ENCODE measurements around the gene SERPINA3.

The SERPINA3 gene

DNA sequence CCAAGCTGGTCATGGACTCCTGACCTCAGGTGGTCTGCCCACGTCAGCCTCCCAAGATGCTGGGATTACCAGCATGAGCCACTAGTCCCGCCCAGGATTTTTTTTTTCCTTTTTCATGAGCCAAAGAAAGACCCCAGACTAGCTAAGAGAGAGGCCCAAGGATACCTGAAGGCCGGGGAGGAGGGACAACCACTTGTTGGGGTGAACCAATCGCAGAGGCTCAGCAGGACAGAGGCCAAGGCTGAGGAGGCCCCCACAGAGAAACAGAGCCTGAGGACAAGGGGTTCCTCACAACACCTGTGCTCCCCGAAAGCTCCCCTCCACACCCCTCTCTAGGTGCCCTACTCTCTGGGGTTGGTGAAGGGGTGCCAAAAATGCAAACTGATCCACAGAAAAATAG lies 1.0 kb upstream of the SERPINA3 start:
- no peak for DNase-seq (ENCODE audit: low read depth)
- TF ChIP-seq, protein P1, sequence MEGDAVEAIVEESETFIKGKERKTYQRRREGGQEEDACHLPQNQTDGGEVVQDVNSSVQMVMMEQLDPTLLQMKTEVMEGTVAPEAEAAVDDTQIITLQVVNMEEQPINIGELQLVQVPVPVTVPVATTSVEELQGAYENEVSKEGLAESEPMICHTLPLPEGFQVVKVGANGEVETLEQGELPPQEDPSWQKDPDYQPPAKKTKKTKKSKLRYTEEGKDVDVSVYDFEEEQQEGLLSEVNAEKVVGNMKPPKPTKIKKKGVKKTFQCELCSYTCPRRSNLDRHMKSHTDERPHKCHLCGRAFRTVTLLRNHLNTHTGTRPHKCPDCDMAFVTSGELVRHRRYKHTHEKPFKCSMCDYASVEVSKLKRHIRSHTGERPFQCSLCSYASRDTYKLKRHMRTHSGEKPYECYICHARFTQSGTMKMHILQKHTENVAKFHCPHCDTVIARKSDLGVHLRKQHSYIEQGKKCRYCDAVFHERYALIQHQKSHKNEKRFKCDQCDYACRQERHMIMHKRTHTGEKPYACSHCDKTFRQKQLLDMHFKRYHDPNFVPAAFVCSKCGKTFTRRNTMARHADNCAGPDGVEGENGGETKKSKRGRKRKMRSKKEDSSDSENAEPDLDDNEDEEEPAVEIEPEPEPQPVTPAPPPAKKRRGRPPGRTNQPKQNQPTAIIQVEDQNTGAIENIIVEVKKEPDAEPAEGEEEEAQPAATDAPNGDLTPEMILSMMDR (conservative IDR thresholded peaks at IDR 0.05; ENCODE audit: low read depth, low read length) = no peak
- H3K4me3 ChIP-seq (ENCODE audit: low read depth, low read length) = no peak overlapping the region

DNA sequence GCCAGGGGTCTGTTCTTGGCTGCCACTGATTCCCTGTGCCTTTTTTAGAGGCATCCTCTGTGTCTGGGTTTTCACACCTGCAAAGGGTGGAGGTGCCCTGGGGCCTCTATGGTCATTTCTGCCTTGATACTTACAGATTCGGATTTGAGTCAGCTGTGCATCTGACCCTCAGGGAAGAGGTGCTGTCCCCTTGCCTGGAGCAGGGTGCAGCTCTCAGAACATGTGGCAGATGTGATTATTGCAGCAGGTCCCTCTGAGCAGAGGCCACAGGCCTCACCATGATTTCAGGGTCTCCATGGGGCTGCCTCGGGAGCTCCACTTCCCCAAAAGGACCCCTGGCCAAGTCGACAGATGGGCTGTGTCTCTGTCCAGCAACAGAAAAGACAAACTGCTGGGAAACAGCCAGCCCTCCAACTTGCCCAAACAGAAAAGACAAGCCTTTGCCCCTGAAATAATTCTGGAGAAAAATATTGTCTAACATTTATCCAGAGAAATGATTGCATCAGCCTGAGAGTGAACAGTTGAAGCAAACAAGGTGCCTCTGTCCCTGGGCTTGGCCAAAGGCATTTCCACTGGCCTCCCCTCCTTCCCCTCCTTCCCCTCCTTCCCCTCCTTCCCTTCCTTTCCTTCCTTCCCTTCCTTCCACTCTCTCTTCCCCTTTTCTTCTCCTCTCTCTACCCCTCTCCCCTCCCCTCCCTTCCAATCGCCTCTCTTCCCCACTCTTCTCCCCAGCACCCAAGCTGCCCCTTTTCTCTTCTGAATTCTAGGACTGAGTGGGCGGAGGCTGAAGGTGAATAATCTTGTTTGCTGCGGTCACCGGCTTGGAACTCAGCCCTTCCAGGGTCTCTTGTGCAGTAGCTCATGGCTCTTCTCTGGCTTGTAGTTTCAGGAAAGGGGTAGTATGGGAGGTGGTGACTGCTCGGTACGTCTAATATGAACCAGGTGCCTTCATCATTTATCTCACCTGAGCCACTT lies 676 bp downstream of the SERPINA3 start:
- H3K4me3 ChIP-seq (ENCODE audit: low read depth, low read length) = peak overlapping the region; percentile 4
- peak; percentile 55 for DNase-seq (ENCODE audit: low read depth)
- TF ChIP-seq, protein P1 (conservative IDR thresholded peaks at IDR 0.05; ENCODE audit: low read depth, low read length) = no peak

DNA sequence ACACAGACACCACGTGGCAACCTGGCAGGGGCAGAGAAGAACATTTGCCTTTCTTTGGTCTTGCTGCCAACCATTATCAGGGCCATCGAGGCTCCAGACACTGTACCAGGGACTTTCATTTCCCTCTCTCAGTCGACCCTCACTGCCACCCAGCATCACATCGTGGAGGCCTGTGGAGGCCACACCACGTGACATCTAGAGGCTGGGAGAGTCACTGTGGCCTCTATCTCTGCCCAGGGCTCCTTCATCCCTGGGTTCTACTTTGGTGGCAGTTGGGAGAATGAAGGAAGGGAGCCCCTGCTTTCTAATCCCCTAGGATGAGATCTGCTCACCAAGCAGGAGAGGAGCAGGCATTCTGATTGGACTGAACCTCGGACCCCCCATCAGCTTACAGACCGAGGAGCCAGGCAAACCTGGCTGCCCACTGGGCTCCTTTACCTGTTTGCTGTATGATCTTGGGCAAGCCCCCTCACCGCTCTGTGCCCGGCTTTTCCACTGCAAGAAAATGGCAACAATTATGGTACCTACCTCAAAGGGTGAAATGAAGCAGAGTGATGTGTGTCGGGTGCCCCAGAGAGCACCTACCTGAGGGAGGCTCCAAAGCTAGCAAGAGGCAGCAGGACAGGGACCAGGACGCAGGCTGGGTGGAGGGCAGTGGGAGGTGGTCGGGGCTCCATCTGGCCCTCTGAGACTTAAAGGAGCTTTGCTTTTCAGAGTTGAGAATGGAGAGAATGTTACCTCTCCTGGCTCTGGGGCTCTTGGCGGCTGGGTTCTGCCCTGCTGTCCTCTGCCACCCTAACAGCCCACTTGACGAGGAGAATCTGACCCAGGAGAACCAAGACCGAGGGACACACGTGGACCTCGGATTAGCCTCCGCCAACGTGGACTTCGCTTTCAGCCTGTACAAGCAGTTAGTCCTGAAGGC lies 1.8 kb downstream of the SERPINA3 start:
- no peak for DNase-seq (ENCODE audit: low read depth)
- no peak overlapping the region for H3K4me3 ChIP-seq (ENCODE audit: low read depth, low read length)

DNA sequence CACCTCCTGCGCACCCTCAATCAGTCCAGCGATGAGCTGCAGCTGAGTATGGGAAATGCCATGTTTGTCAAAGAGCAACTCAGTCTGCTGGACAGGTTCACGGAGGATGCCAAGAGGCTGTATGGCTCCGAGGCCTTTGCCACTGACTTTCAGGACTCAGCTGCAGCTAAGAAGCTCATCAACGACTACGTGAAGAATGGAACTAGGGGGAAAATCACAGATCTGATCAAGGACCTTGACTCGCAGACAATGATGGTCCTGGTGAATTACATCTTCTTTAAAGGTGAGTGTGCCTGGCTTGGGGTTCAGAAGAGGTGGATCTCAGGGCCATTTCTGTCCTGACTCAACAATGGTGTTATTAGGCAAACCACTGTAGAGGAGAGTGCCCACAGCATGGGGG lies 2.6 kb downstream of the SERPINA3 start:
- no peak for DNase-seq (ENCODE audit: low read depth)
- no peak overlapping the region for H3K4me3 ChIP-seq (ENCODE audit: low read depth, low read length)
- TF ChIP-seq, protein P1 (conservative IDR thresholded peaks at IDR 0.05; ENCODE audit: low read depth, low read length) = no peak

More for the DNA sequence above, 1.8 kb downstream of the SERPINA3 start:
- TF ChIP-seq, protein P1 (conservative IDR thresholded peaks at IDR 0.05; ENCODE audit: low read depth, low read length) = no peak

DNA sequence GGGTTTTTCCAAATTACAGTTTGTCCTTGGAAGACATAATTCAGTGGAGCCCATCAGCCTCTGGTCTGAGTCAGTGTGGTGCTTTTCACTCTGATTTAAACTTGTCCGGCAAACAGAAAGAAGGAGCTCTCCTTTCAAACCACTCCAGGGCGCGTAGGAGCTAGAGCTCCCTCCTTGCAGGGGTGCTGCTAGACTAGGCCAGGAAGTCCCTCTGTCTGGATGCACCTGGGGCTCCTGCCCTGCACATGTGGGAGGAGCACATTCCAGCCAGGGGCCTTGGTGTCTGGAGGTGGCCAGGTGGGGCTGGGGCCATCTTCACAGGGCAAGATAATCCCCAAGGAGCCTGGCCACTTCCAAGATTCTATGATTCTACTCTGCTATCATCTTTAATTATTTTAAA lies 3.1 kb downstream of the SERPINA3 start:
- DNase-seq (ENCODE audit: low read depth) = no peak
- TF ChIP-seq, protein P1 (conservative IDR thresholded peaks at IDR 0.05; ENCODE audit: low read depth, low read length) = no peak
- no peak overlapping the region for H3K4me3 ChIP-seq (ENCODE audit: low read depth, low read length)

DNA sequence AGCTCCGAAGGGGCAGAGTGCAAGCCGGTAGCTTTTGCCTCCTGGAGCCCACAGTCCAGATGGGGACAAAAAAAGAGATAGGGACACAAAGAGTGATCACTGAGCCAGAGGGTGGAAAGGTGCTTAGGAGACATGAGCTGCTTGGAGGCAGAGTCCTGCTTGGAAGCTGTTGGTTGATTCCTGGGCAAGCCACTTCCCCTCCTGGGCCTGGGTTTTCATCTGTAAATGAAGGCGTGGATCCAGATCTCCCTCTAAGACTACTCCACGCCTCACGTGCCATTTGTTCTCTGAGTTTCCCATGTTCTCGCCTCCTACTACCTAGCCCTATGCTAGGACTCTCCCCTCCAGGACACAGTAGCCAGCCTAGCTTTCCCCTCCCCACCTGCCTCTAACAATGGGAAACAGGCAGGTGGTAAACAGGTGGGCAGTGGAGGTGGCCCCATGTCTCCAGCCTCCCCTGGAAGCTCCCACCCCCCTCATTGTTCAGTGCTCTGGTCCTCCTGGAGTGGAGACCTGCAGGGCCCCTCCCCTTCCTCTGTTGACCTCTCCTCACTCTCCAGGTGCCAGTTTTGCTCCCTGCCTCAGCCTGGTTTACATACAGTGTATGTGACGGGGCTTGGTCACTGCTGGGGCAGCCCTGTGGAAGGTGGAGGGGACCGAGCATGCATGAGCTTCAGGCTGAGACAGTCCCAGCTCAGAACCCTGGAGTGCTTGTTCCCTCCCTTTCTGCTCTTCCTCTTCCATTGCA lies 3.8 kb downstream of the SERPINA3 start:
- no peak for DNase-seq (ENCODE audit: low read depth)
- TF ChIP-seq, protein P1 (conservative IDR thresholded peaks at IDR 0.05; ENCODE audit: low read depth, low read length) = no peak

More for the DNA sequence above, 3.8 kb downstream of the SERPINA3 start:
- no peak overlapping the region for H3K4me3 ChIP-seq (ENCODE audit: low read depth, low read length)

Measured in choroid plexus epithelial cell (primary cell).